GM12878 (cell line): ENCODE measurements around the gene B4GALNT2. TPM values are rescaled to one million over a fixed set of nuclear protein-coding genes. Genes with fewer than 3 reads are reported as not detected.

Experiments
- ATAC-seq: fragments of 200-7000 bp; cut with Tn5 transposase; 3 replicates; pipeline ENCODE4 v1.9.1; 2020; ENCODE audit warnings: mild to moderate bottlenecking, moderate library complexity
- BruUV-seq: library from RNA; stranded (reverse); fragments of 400-500 nt; replicated peaks from 2 replicates; lab custom pipeline; 2021; lab: Mats Ljungman, UMichigan
- CTCF ChIA-PET: fragments of 300-600 bp; sonication (Branson Sonifier 250); formaldehyde crosslinking; extraction: SDS; loops from one replicate; lab custom pipeline; 2021; ENCODE audit warnings: inconsistent platforms; lab: Yijun Ruan, JAX
- POLR2A ChIA-PET: fragments of 350-600 bp; formaldehyde crosslinking; extraction: SDS; loops from one replicate; lab custom pipeline; 2021; ENCODE audit warnings: inconsistent platforms; lab: Charles Lee
- RAD21 ChIA-PET: fragments of 300-600 bp; sonication (Branson Sonifier 250); formaldehyde crosslinking; loops from one replicate; lab custom pipeline; 2023; ENCODE audit warnings: antibody characterized with exemption; ENCODE audit not compliant: unreplicated experiment; lab: Charles Lee
- SMC1A ChIA-PET: fragments of 300-600 bp; sonication (Branson Sonifier 250); formaldehyde crosslinking; loops from one replicate; lab custom pipeline; 2023; ENCODE audit not compliant: unreplicated experiment, uncharacterized antibody; lab: Charles Lee
- DNase-seq: peaks from one replicate; pipeline ENCODE4 v3.0.0-alpha.2; 2011; ENCODE audit warnings: low read depth, low spot score
- FAIRE-seq: peaks from 3 replicates; lab custom pipeline; 2011; peaks lifted over from hg19 to GRCh38; lab: Jason Lieb, UNC
- H2AFZ ChIP-seq: 2 replicates; pipeline ENCODE4 v1.6.0; 2011; ENCODE audit warnings: low read depth, low read length, control low read depth; ENCODE audit not compliant: control insufficient read depth
- H3K27ac ChIP-seq: 2 replicates; pipeline ENCODE4 v1.5.1; 2011; ENCODE audit warnings: control low read depth; ENCODE audit not compliant: control insufficient read depth, insufficient read depth
- H3K27me3 ChIP-seq, 2 experiments: replicated peaks in 1 of 2; 2 replicates each; pipeline versions ENCODE4 v1.6.0 to v1.6.1; 2011; ENCODE audit warnings: low read length in 1 of 2; ENCODE audit not compliant: control insufficient read depth in 2 of 2, insufficient read depth in 2 of 2
- H3K36me3 ChIP-seq, 2 experiments: 2 replicates each; pipeline ENCODE4 v1.5.1; 2011; ENCODE audit warnings: low read length in 1 of 2; ENCODE audit not compliant: control insufficient read depth in 2 of 2, insufficient read depth in 2 of 2
- H3K4me1 ChIP-seq: 2 replicates; pipeline ENCODE4 v1.6.1; 2011; ENCODE audit warnings: mild to moderate bottlenecking, low read length, moderate library complexity, mixed read lengths; ENCODE audit not compliant: control insufficient read depth, insufficient read depth
- H3K4me2 ChIP-seq: 2 replicates; pipeline ENCODE4 v1.6.0; 2011; ENCODE audit warnings: control low read depth; ENCODE audit not compliant: control insufficient read depth, insufficient read depth
- H3K4me3 ChIP-seq: fragments of 200-600 bp; sonication (generic); 2 replicates; pipeline ENCODE4 v1.5.1; 2016
- H3K79me2 ChIP-seq: 2 replicates; pipeline ENCODE4 v1.6.0; 2011; ENCODE audit warnings: low read length; ENCODE audit not compliant: control insufficient read depth, insufficient read depth
- H3K9ac ChIP-seq: 2 replicates; pipeline ENCODE4 v1.8.0; 2011; ENCODE audit warnings: low read length, control low read depth, mixed read lengths; ENCODE audit not compliant: control insufficient read depth, insufficient read depth
- H3K9me3 ChIP-seq: replicated peaks from 3 replicates; pipeline ENCODE4 v1.5.1; 2011; ENCODE audit warnings: mild to moderate bottlenecking, low read length; ENCODE audit not compliant: control insufficient read depth, insufficient read depth
- H4K20me1 ChIP-seq: 2 replicates; pipeline ENCODE4 v1.6.0; 2011; ENCODE audit not compliant: control insufficient read depth, insufficient read depth
- ATF7 ChIP-seq: fragments of 450-650 bp; IDR thresholded peaks from 2 replicates; pipeline ENCODE4 v1.6.1; 2016; ENCODE audit warnings: low read depth, mild to moderate bottlenecking
- CHD1 ChIP-seq: IDR thresholded peaks from 2 replicates; pipeline ENCODE4 v1.6.1; 2012; ENCODE audit warnings: low read depth, low read length, improper control_type of control experiment
- CHD2 ChIP-seq: IDR thresholded peaks from 2 replicates; pipeline ENCODE4 v1.6.1; 2011; ENCODE audit warnings: low read depth, low read length, improper control_type of control experiment, borderline replicate concordance
- EGR1 ChIP-seq, 2 experiments: IDR thresholded peaks; 1 replicate in 1 of 2; 2 replicates in 1 of 2; pipeline ENCODE4 v1.6.1; 2011 to 2012; ENCODE audit warnings: low read depth in 2 of 2, low read length in 2 of 2, borderline replicate concordance in 1 of 2, mild to moderate bottlenecking in 1 of 2, moderate library complexity in 1 of 2
- GABPA ChIP-seq: IDR thresholded peaks from 2 replicates; pipeline ENCODE4 v1.6.1; 2014; ENCODE audit warnings: antibody characterized with exemption, low read depth, mild to moderate bottlenecking, inconsistent platforms
- HDGF ChIP-seq: fragments of 450-650 bp; IDR thresholded peaks from 2 replicates; pipeline ENCODE4 v1.6.1; 2016; ENCODE audit warnings: antibody characterized with exemption
- IRF4 ChIP-seq: IDR thresholded peaks from 2 replicates; pipeline ENCODE4 v1.6.1; 2011; ENCODE audit warnings: low read depth, low read length
- MEF2B ChIP-seq: fragments of 450-650 bp; IDR thresholded peaks from 2 replicates; pipeline ENCODE4 v1.6.1; 2018; ENCODE audit warnings: mild to moderate bottlenecking, moderate library complexity; ENCODE audit not compliant: partially characterized antibody, poor library complexity, severe bottlenecking
- MTA2 ChIP-seq: fragments of 450-650 bp; IDR thresholded peaks from 2 replicates; pipeline ENCODE4 v1.6.1; 2016; ENCODE audit warnings: low read depth, mild to moderate bottlenecking, moderate library complexity
- NFXL1 ChIP-seq: fragments of 450-650 bp; IDR thresholded peaks from 2 replicates; pipeline ENCODE4 v1.6.1; 2017; ENCODE audit warnings: antibody characterized with exemption, mild to moderate bottlenecking, borderline replicate concordance
- RAD51 ChIP-seq: fragments of 450-650 bp; IDR thresholded peaks from 2 replicates; pipeline ENCODE4 v1.6.1; 2016; ENCODE audit warnings: moderate library complexity, mild to moderate bottlenecking, inconsistent platforms
- RB1 ChIP-seq: fragments of 450-650 bp; formaldehyde crosslinking; IDR thresholded peaks from 2 replicates; pipeline ENCODE4 v1.6.1; 2017; ENCODE audit warnings: mild to moderate bottlenecking, borderline replicate concordance
- SMARCA5 ChIP-seq: fragments of 450-650 bp; IDR thresholded peaks from 2 replicates; pipeline ENCODE4 v1.6.1; 2017; ENCODE audit warnings: mild to moderate bottlenecking
- SMC3 ChIP-seq: IDR thresholded peaks from 2 replicates; pipeline ENCODE4 v1.6.1; 2011; ENCODE audit warnings: low read length, improper control_type of control experiment, borderline replicate concordance
- ZNF274 ChIP-seq: IDR thresholded peaks from one replicate; pipeline ENCODE4 v1.8.0; 2011; ENCODE audit not compliant: insufficient read length, insufficient read depth
- ZNF384 ChIP-seq: IDR thresholded peaks from 2 replicates; pipeline ENCODE4 v1.6.1; 2012; ENCODE audit warnings: low read depth, mild to moderate bottlenecking, low read length, improper control_type of control experiment, borderline replicate concordance
- WGBS: methylation state at CpG from one replicate; pipeline ENCODE4 v1.1.6; 2016; ENCODE audit warnings: low lambda C conversion rate; ENCODE audit not compliant: insufficient replicate concordance, insufficient coverage; ENCODE audit errors: missing lambda C conversion rate; 5-methylcytosine and 5-hydroxymethylcytosine counted together
- in situ Hi-C: fragments of 300-500 bp; cut with MboI; formaldehyde crosslinking; loops from 9 replicates; pipeline ENCODE4 v1.14.3; 2018; ENCODE audit warnings: mixed read lengths
- intact Hi-C: fragments of 100-400 bp; cut with micrococcal nuclease; formaldehyde crosslinking; loops from one replicate; pipeline ENCODE4 v1.14.2; 2022; ENCODE audit not compliant: unreplicated experiment
- polyA plus RNA-seq, 11 experiments: library from polyadenylated mRNA; depleted of rRNA in 4 of 11; unstranded in 6 of 11; stranded (reverse) in 5 of 11; fragments of >200 nt; fragmentation: Nextera tagmentation in 4 of 11; fragmentation: Illumina TruSeq in 1 of 11; extraction: Ambion mirVana in 4 of 11; extraction: Trizol in 1 of 11; gene quantifications; 1 replicate in 1 of 11; 2 replicates in 10 of 11; pipeline versions ENCODE4 v1.2.1 to v1.2.3, GENCODE V29; 2011 to 2016; ENCODE audit warnings: inconsistent platforms in 2 of 11, missing spikeins in 2 of 11, low read depth in 1 of 11
- total RNA-seq, 4 experiments: library from RNA; depleted of rRNA in 3 of 4; stranded (reverse); fragments of >200 nt in 3 of 4; fragmentation: Illumina TruSeq in 1 of 4; extraction: Trizol in 1 of 4; gene quantifications; 2 replicates each; pipeline versions ENCODE4 v1.2.1 to v1.2.3, GENCODE V29; 2013 to 2021
- TF ChIP-seq, protein P1 (sequence below): fragments of 150-350 bp; IDR thresholded peaks from 2 replicates; pipeline ENCODE4 v1.6.1; 2014; ENCODE audit warnings: mild to moderate bottlenecking, low read depth, low read length
- TF ChIP-seq, protein P2 (sequence below): IDR thresholded peaks from 2 replicates; pipeline ENCODE4 v1.6.1; 2012; ENCODE audit warnings: improper control_type of control experiment, low read depth, low read length; ENCODE audit not compliant: insufficient replicate concordance

The B4GALNT2 gene
- total and polyA plus RNA-seq, 10 of the 15 experiments (the other 5 are each of a cell fraction or from before 2014, with no cell fraction given): not detected

DNA sequence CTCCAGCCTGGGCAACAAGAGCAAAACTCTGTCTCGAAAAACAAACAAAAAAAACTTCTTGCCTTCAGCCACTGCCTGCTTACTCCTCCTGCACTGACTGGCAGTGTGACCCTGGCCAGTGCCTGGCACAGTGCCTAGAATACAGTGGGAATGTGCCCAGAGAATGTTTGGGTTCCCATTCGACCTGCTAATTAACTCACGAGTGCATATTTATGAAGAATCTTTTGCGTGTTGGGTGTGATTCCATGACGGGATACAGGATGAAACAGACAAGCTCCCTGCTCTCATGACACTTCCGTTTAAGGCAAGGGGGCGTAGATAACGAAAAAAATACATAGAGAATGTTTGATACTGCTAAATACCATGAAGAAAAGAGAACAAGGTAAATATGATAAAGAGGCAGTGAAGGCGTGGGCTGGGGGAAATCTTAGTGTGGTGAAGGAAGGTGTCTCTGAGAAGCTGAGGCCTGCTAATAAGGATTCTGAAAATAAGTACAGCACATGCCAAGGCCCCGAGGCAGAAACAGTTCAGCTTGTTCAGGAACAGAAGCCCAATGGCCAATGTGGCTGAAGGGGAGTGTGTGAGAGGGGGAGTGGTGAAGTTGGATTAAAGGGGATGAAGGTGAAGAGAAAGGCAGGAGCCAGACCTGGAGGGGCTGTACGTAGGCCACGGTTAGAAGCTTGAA is 82.2 kb downstream of the B4GALNT2 start:
- in situ Hi-C loops (no loop called here), intact Hi-C loops (loop anchor here (5.0 kb wide), 1 partner anchor 298 kb away; no protein-coding TSS in a partner anchor)
- Histone ChIP-seq H3K4me3 (peak overlapping the region; percentile 45), H3K9me3 (no peaks in the 10 kb centered on the region), H3K36me3 (peaks cover 5 to 18% of the 10 kb centered on the region in 2 experiments), H3K27me3 (no peaks in the 10 kb centered on the region), H3K4me1 (peaks cover 54% of the 10 kb centered on the region), H2AFZ (no peak overlapping the region), H3K79me2 (peaks cover 77% of the 10 kb centered on the region), H3K4me2 (peak overlapping the region; percentile 94), H3K9ac (peak overlapping the region; percentile 27), H4K20me1 (no peaks in the 10 kb centered on the region), H3K27ac (peak overlapping the region; percentile 96)
- RAD21 ChIA-PET: interaction anchor here (1.2 to 13.4 kb wide), 4 partner anchors 12 to 299 kb away, joined by 3 to 355 read pairs (median 39); no protein-coding TSS in a partner anchor
- no peak for ATAC-seq
- FAIRE-seq: no peak
- POLR2A ChIA-PET: interaction anchor here (0.6 to 13.2 kb wide), 4 partner anchors 11 to 1090 kb away, joined by 3 to 537 read pairs (median 8); no protein-coding TSS in a partner anchor
- SMC1A ChIA-PET: interaction anchor here (1.0 to 16.8 kb wide), 6 partner anchors 12 to 128 kb away, joined by 3 to 354 read pairs (median 6); partner anchors contain the start of gene PHOSPHO1
- 62% methylated on average over 12 of the region's 12 CpGs for WGBS
- CTCF ChIA-PET: interaction anchor here (0.7 to 8.5 kb wide), 13 partner anchors 8 to 355 kb away, joined by 3 to 127 read pairs (median 3); no protein-coding TSS in a partner anchor
- no peak for DNase-seq
- no TSS peak for BruUV-seq
- TF ChIP-seq IRF4 (no peak), ZNF274 (no peak), SMC3 (no peak), SMARCA5 (peak; percentile 89), RAD51 (0 out of 2 replicates have a peak, but pooled peaks have one; percentile 8), ATF7 (no peak), GABPA (no peak), RB1 (no peak), ZNF384 (0 out of 2 replicates have a peak, but pooled peaks have one; percentile 19), MTA2 (0 out of 2 replicates have a peak, but pooled peaks have one; percentile 17), HDGF (no peak; the same call in 1 of the 2 replicates), NFXL1 (no peak), CHD2 (no peak), MEF2B (no peak), EGR1 (IDR thresholded peaks at IDR 0.05; ENCODE audit: borderline replicate concordance in 1 of 2, low read depth in 2 of 2, low read length in 2 of 2) (no peak), CHD1 (no peak)
- TF ChIP-seq, protein P1, sequence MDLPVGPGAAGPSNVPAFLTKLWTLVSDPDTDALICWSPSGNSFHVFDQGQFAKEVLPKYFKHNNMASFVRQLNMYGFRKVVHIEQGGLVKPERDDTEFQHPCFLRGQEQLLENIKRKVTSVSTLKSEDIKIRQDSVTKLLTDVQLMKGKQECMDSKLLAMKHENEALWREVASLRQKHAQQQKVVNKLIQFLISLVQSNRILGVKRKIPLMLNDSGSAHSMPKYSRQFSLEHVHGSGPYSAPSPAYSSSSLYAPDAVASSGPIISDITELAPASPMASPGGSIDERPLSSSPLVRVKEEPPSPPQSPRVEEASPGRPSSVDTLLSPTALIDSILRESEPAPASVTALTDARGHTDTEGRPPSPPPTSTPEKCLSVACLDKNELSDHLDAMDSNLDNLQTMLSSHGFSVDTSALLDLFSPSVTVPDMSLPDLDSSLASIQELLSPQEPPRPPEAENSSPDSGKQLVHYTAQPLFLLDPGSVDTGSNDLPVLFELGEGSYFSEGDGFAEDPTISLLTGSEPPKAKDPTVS: no peak
- TF ChIP-seq, protein P2, sequence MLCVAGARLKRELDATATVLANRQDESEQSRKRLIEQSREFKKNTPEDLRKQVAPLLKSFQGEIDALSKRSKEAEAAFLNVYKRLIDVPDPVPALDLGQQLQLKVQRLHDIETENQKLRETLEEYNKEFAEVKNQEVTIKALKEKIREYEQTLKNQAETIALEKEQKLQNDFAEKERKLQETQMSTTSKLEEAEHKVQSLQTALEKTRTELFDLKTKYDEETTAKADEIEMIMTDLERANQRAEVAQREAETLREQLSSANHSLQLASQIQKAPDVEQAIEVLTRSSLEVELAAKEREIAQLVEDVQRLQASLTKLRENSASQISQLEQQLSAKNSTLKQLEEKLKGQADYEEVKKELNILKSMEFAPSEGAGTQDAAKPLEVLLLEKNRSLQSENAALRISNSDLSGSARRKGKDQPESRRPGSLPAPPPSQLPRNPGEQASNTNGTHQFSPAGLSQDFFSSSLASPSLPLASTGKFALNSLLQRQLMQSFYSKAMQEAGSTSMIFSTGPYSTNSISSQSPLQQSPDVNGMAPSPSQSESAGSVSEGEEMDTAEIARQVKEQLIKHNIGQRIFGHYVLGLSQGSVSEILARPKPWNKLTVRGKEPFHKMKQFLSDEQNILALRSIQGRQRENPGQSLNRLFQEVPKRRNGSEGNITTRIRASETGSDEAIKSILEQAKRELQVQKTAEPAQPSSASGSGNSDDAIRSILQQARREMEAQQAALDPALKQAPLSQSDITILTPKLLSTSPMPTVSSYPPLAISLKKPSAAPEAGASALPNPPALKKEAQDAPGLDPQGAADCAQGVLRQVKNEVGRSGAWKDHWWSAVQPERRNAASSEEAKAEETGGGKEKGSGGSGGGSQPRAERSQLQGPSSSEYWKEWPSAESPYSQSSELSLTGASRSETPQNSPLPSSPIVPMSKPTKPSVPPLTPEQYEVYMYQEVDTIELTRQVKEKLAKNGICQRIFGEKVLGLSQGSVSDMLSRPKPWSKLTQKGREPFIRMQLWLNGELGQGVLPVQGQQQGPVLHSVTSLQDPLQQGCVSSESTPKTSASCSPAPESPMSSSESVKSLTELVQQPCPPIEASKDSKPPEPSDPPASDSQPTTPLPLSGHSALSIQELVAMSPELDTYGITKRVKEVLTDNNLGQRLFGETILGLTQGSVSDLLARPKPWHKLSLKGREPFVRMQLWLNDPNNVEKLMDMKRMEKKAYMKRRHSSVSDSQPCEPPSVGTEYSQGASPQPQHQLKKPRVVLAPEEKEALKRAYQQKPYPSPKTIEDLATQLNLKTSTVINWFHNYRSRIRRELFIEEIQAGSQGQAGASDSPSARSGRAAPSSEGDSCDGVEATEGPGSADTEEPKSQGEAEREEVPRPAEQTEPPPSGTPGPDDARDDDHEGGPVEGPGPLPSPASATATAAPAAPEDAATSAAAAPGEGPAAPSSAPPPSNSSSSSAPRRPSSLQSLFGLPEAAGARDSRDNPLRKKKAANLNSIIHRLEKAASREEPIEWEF: no peak
